Mononuclear cell (primary cell): ENCODE results near the gene NXT1. TPM values are rescaled to one million over a fixed set of nuclear protein-coding genes. Genes with fewer than 3 reads are reported as not detected.
A peak's percentile ranks its signal among the peaks of the same experiment; 100 is the strongest.
"Not testable (repeated sequence)": the region's sequence is repeated elsewhere in the genome, so short reads cannot be mapped to it uniquely, and the experiment has no call there.

ENCODE experiments used
- H3K27me3 ChIP-seq: 2 replicates; pipeline ENCODE4 v1.6.0; 2011; ENCODE audit warnings: low read length, control low read depth; ENCODE audit not compliant: insufficient read depth
- H3K4me1 ChIP-seq: 2 replicates; pipeline ENCODE4 v1.5.1; 2011; ENCODE audit warnings: mild to moderate bottlenecking, low read length, control low read depth; ENCODE audit not compliant: insufficient read depth
- H3K4me3 ChIP-seq: 2 replicates; pipeline ENCODE4 v1.5.1; 2011; ENCODE audit warnings: mild to moderate bottlenecking, low read length, moderate library complexity
- H3K9me3 ChIP-seq: 2 replicates; pipeline ENCODE4 v1.5.1; 2011; ENCODE audit warnings: low read depth, mild to moderate bottlenecking, control low read depth, low read length
- total RNA-seq: library from RNA; depleted of rRNA; stranded (reverse); fragments of >200 nt; gene quantifications from one replicate; pipeline ENCODE4 v1.2.3, GENCODE V29; 2012

The NXT1 gene
- total RNA-seq = 69.5 TPM

- Histone ChIP-seq H3K27me3 (no peaks in the 10 kb centered on the region), H3K4me3 (peak within 1 kb of the TSS; percentile 86), H3K4me1 (peaks cover 26% of the 10 kb centered on the region), H3K9me3 (no peaks in the 10 kb centered on the region)
Measured at GRCh38 chr20:23350196-23350903, at the start of gene NXT1. Gene NXT1, plus strand, starts transcription at chr20:23350791. Its CDS starts 3,251 bp downstream, at chr20:23354042.

GRCh38 chr20:23301436-23302050, 49.0 kb upstream of the NXT1 start:
- Histone ChIP-seq H3K4me3 (no peak overlapping the region), H3K9me3 (no peaks in the 10 kb centered on the region)

DNA sequence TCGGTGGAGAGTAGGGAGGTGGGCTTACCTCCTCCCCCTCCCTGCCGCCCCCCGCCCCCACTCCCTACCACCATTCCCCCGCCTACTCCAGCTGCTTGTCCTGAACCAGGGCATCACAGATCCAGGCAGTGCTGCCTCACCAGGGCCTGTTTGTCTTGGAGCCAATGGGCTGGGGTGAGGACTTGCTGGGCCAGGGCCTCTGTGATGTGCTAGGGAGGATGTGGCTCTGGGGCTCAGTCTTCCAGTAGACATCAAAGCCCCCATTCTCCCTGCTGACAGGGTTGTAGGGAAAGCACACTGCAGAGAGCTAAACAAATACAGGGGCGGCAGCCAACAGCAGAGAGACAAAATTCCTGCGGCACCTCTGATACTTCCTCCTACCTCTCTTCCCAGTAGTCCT, 48.2 kb upstream of the NXT1 start:
- Histone ChIP-seq H3K4me3 (no peak overlapping the region), H3K9me3 (no peaks in the 10 kb centered on the region), H3K27me3 (no peaks in the 10 kb centered on the region), H3K4me1 (no peaks in the 10 kb centered on the region)

More at GRCh38 chr20:23301436-23302050, 49.0 kb upstream of the NXT1 start:
- Histone ChIP-seq H3K4me1 (no peaks in the 10 kb centered on the region), H3K27me3 (no peaks in the 10 kb centered on the region)

GRCh38 chr20:23302801-23303200, 47.8 kb upstream of the NXT1 start:
- H3K4me3 ChIP-seq = no peak overlapping the region
- H3K27me3 ChIP-seq = no peaks in the 10 kb centered on the region
- no peaks in the 10 kb centered on the region for H3K4me1 ChIP-seq
- no peaks in the 10 kb centered on the region for H3K9me3 ChIP-seq

GRCh38 chr20:23303325-23304102, 47.1 kb upstream of the NXT1 start:
- Histone ChIP-seq H3K4me1 (no peaks in the 10 kb centered on the region), H3K9me3 (no peaks in the 10 kb centered on the region), H3K4me3 (no peak overlapping the region), H3K27me3 (no peaks in the 10 kb centered on the region)

GRCh38 chr20:23304616-23305015, 46.0 kb upstream of the NXT1 start:
- Histone ChIP-seq H3K4me3 (no peak overlapping the region), H3K9me3 (no peaks in the 10 kb centered on the region), H3K4me1 (no peaks in the 10 kb centered on the region), H3K27me3 (no peaks in the 10 kb centered on the region)

- Histone ChIP-seq H3K9me3 (no peaks in the 10 kb centered on the region), H3K4me1 (no peaks in the 10 kb centered on the region), H3K4me3 (no peak overlapping the region), H3K27me3 (no peaks in the 10 kb centered on the region)
Measured at GRCh38 chr20:23305098-23305497, 45.5 kb upstream of the NXT1 start.

DNA sequence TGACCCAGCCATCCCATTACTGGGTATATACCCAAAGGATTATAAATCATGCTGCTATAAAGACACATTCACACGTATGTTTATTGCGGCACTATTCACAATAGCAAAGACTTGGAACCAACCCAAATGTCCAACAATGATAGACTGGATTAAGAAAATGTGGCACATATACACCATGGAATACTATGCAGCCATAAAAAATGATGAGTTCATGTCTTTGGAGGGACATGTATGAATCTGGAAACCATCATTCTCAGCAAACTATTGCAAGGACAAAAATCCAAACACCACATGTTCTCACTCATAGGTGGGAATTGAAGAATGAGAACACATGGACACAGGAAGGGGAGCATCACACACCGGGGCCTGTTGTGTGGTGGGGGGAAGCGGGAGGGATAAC, 43.2 kb upstream of the NXT1 start:
- H3K4me3 ChIP-seq, H3K27me3 ChIP-seq, H3K4me1 ChIP-seq, H3K9me3 ChIP-seq: not testable (repeated sequence)

DNA sequence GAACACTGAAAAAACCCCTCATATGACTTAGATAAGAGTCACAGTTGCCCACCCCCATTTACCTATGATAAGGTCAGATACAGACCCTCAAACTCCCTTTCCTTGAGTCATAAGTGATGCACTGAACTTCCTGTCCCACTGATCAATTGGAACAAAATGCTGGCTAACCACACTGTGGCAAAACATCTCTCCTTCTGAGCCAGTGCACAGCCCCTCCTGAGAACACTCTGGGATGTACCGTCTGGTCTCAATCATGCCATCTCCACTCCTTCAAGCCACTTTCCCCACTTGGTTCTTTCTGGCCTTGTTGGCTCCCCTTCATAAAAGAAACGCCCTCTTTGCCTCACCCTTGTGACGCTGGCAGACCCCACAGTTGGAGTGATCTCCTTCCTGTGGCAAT, 42.6 kb upstream of the NXT1 start:
- Histone ChIP-seq H3K4me3 (no peak overlapping the region), H3K27me3 (no peaks in the 10 kb centered on the region)

DNA sequence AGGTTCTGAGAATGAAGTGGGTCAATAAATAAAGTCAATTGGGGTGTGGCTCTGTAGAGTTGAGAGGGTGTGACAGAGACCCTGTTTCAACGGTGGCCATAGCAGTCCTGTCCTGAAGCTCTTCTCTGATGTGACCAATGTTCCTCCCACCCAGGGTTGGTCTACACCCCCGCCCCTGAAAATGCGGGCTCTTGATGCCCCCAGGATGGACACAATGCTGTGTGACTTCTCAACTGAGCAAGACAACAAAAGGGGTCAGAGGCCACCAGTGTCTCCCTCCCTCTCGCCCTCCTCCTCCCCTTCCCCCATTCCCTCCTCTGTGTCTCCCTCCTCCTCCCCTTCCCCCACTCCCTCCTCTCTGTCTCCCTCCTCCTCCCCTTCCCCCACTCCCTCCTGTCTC, 41.7 kb upstream of the NXT1 start:
- no peak overlapping the region for H3K4me3 ChIP-seq
- no peaks in the 10 kb centered on the region for H3K27me3 ChIP-seq
- H3K9me3 ChIP-seq = no peaks in the 10 kb centered on the region

More for the DNA sequence above, 42.6 kb upstream of the NXT1 start:
- Histone ChIP-seq H3K9me3 (no peaks in the 10 kb centered on the region), H3K4me1 (no peaks in the 10 kb centered on the region)

GRCh38 chr20:23309781-23310180, 40.8 kb upstream of the NXT1 start:
- no peaks in the 10 kb centered on the region for H3K4me1 ChIP-seq
- H3K4me3 ChIP-seq = no peak overlapping the region
- H3K27me3 ChIP-seq = no peaks in the 10 kb centered on the region
- no peaks in the 10 kb centered on the region for H3K9me3 ChIP-seq

More for the DNA sequence above, 41.7 kb upstream of the NXT1 start:
- H3K4me1 ChIP-seq = no peaks in the 10 kb centered on the region

DNA sequence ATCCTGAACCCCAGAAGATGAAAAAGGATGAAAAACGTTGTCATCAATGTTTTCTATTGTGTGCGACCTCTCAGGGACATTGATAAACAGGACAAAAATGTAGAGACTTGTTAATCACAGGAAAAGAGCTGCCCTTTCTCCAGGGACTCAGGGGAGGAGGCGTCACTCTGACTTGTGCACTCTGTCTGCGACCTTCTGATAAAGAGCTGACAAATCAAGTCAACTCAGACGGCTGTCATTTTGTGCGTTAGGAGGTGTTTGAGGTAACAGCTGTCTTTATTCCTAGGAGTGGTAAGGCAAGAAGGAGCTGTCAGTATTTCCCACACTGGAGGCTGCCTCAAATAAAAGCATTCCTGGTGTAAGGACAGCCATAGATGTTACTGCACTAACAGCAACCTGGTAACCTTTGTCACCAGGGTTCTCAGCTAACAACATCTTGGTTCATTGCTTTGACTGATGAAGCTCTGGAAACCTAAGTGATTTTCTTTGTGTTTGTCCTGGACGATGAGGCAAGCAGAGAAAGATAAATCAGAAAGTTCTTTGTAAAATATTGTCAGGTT, 38.6 kb upstream of the NXT1 start:
- Histone ChIP-seq H3K4me3 (no peak overlapping the region), H3K4me1 (no peaks in the 10 kb centered on the region), H3K27me3 (no peaks in the 10 kb centered on the region), H3K9me3 (no peaks in the 10 kb centered on the region)

- Histone ChIP-seq H3K4me1 (no peaks in the 10 kb centered on the region), H3K9me3 (no peaks in the 10 kb centered on the region), H3K27me3 (no peaks in the 10 kb centered on the region), H3K4me3 (no peak overlapping the region)
Measured at GRCh38 chr20:23313271-23313670, 37.3 kb upstream of the NXT1 start.

DNA sequence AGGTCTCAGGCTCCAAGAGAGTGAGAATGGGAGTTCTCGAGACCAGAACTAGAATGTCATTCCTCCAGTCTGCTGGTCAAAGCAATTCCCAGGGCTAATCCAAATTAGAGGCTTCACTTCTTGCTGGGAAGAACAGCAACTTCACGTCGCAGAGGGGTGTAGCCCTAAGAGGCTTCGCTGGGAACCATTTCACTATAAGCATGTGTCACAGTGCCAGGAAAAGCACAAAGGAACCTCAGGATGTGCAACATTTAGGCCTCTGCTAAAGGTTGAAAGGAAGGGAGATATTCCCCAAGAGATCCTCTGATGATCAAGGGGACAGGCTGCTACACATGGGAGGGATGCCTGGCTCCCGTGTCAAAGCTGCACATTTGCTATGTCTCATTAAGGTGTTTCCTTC, 35.9 kb upstream of the NXT1 start:
- Histone ChIP-seq H3K27me3 (no peaks in the 10 kb centered on the region), H3K9me3 (no peaks in the 10 kb centered on the region), H3K4me1 (no peaks in the 10 kb centered on the region), H3K4me3 (no peak overlapping the region)

DNA sequence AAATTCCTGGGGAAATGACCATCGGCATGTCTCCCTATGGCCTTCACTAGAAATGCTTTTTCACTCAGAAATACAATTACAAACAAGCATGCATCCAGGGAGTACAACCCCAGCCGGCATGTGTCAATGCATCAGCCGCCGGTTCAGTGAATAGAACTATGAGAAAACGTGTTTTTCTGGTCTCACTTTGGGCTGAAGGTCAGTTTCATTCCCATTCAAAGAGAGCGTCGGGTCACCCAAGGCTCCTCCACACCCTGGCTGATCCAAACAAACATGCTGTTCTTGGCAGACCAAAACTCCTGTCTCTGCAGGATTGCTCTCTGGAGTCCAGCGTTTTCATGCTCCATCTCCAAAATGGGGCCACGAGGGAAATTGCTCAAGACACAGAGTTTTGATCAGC, 35.5 kb upstream of the NXT1 start:
- Histone ChIP-seq H3K27me3 (no peaks in the 10 kb centered on the region), H3K9me3 (no peaks in the 10 kb centered on the region), H3K4me1 (no peaks in the 10 kb centered on the region), H3K4me3 (no peak overlapping the region)
